IMR-90 (cell line): ENCODE results near the gene TTC39B. TPM values are rescaled to one million over a fixed set of nuclear protein-coding genes. Genes with fewer than 3 reads are reported as not detected.

Experiments used
- ATAC-seq: fragments of 200-7000 bp; cut with Tn5 transposase; 2 replicates; pipeline ENCODE4 v1.9.1; 2020; ENCODE audit warnings: low read depth, mild to moderate bottlenecking, moderate library complexity
- BruUV-seq: library from RNA; stranded (reverse); fragments of 400-500 nt; replicated peaks from 2 replicates; lab custom pipeline; 2021; lab: Mats Ljungman, UMichigan
- CTCF ChIA-PET: fragments of 300-600 bp; formaldehyde crosslinking; extraction: SDS; loops from one replicate; lab custom pipeline; 2021; ENCODE audit warnings: antibody characterized with exemption; lab: Yijun Ruan, JAX
- POLR2A ChIA-PET: fragments of 300-600 bp; sonication (Branson Sonifier 250); formaldehyde crosslinking; loops from one replicate; lab custom pipeline; 2022; ENCODE audit warnings: antibody characterized with exemption; ENCODE audit not compliant: unreplicated experiment; lab: Charles Lee
- DNase-seq: peaks from one replicate; pipeline ENCODE4 v3.0.0; 2013
- H2AFZ ChIP-seq: replicated peaks from 2 replicates; pipeline ENCODE3; 2013; ENCODE audit warnings: low read length, mild to moderate bottlenecking; ENCODE audit not compliant: poor library complexity
- H2AK5ac ChIP-seq: 2 replicates; pipeline ENCODE4 v1.6.1; 2013; ENCODE audit warnings: low read depth, low read length, inconsistent platforms
- H2AK9ac ChIP-seq: replicated peaks from 2 replicates; pipeline ENCODE3; 2013; ENCODE audit warnings: mild to moderate bottlenecking, low read depth, low read length, moderate library complexity; ENCODE audit not compliant: poor library complexity
- H2BK120ac ChIP-seq: 2 replicates; pipeline ENCODE4 v1.6.1; 2013; ENCODE audit warnings: low read depth, low read length, inconsistent platforms
- H2BK15ac ChIP-seq: 3 replicates; pipeline ENCODE4 v1.6.1; 2013; ENCODE audit warnings: low read depth, low read length, inconsistent platforms
- H2BK20ac ChIP-seq: 2 replicates; pipeline ENCODE4 v1.6.1; 2013; ENCODE audit warnings: low read depth, mild to moderate bottlenecking, inconsistent platforms, low read length, moderate library complexity
- H2BK5ac ChIP-seq: 2 replicates; pipeline ENCODE4 v1.6.1; 2013; ENCODE audit warnings: mild to moderate bottlenecking, low read depth, low read length, inconsistent platforms; ENCODE audit not compliant: poor library complexity, severe bottlenecking
- H3K14ac ChIP-seq: replicated peaks from 2 replicates; pipeline ENCODE4 v1.6.1; 2013; ENCODE audit warnings: low read depth, low read length, inconsistent platforms
- H3K18ac ChIP-seq: 2 replicates; pipeline ENCODE4 v1.6.1; 2013; ENCODE audit warnings: low read depth, low read length, control low read depth
- H3K23ac ChIP-seq: 2 replicates; pipeline ENCODE4 v1.6.1; 2013; ENCODE audit warnings: low read depth, low read length, inconsistent platforms
- H3K27ac ChIP-seq: 2 replicates; pipeline ENCODE4 v1.5.1; 2013; ENCODE audit warnings: mild to moderate bottlenecking, control low read depth, low read length; ENCODE audit not compliant: insufficient read depth
- H3K27me3 ChIP-seq: 2 replicates; pipeline ENCODE4 v1.6.1; 2013; ENCODE audit warnings: low read length; ENCODE audit not compliant: control insufficient read depth, insufficient read depth
- H3K36me3 ChIP-seq: 2 replicates; pipeline ENCODE4 v1.6.1; 2013; ENCODE audit warnings: low read length, mixed read lengths; ENCODE audit not compliant: control insufficient read depth, insufficient read depth
- H3K4ac ChIP-seq: 2 replicates; pipeline ENCODE4 v1.6.1; 2013; ENCODE audit warnings: low read depth, low read length, inconsistent platforms
- H3K4me1 ChIP-seq: 2 replicates; pipeline ENCODE4 v1.6.1; 2013; ENCODE audit warnings: low read length, mixed read lengths; ENCODE audit not compliant: control insufficient read depth, insufficient read depth
- H3K4me2 ChIP-seq: 2 replicates; pipeline ENCODE4 v1.6.1; 2013; ENCODE audit warnings: low read depth, mild to moderate bottlenecking, control low read depth, low read length, moderate library complexity
- H3K4me3 ChIP-seq: 2 replicates; pipeline ENCODE4 v1.5.1; 2013; ENCODE audit warnings: low read depth, mild to moderate bottlenecking, control low read depth, low read length, moderate library complexity; ENCODE audit not compliant: insufficient read depth
- H3K56ac ChIP-seq: 2 replicates; pipeline ENCODE4 v1.6.1; 2013; ENCODE audit warnings: low read length, inconsistent platforms; ENCODE audit not compliant: insufficient read depth; ENCODE audit errors: extremely low read depth
- H3K79me1 ChIP-seq, 2 experiments: 2 replicates each; pipeline ENCODE4 v1.6.1; 2013; ENCODE audit warnings: low read length in 2 of 2, inconsistent platforms in 1 of 2, low read depth in 1 of 2
- H3K9ac ChIP-seq: 2 replicates; pipeline ENCODE4 v1.6.1; 2013; ENCODE audit warnings: low read depth, low read length, control low read depth
- H3K9me1 ChIP-seq: 2 replicates; pipeline ENCODE4 v1.6.1; 2013; ENCODE audit warnings: low read length, inconsistent platforms; ENCODE audit not compliant: insufficient read depth
- H3K9me3 ChIP-seq: 2 replicates; pipeline ENCODE4 v1.6.1; 2013; ENCODE audit warnings: low read length; ENCODE audit not compliant: control insufficient read depth, insufficient read depth
- H4K20me1 ChIP-seq: 2 replicates; pipeline ENCODE4 v1.6.1; 2013; ENCODE audit warnings: low read length, inconsistent platforms; ENCODE audit not compliant: insufficient read depth
- H4K5ac ChIP-seq: 2 replicates; pipeline ENCODE4 v1.6.1; 2013; ENCODE audit warnings: mild to moderate bottlenecking, low read depth, low read length, control low read depth
- H4K8ac ChIP-seq, 2 experiments: 2 replicates each; pipeline ENCODE4 v1.6.1; 2013; ENCODE audit warnings: low read depth in 2 of 2, low read length in 2 of 2, control low read depth in 1 of 2, inconsistent platforms in 1 of 2
- H4K91ac ChIP-seq: 2 replicates; pipeline ENCODE4 v1.6.1; 2013; ENCODE audit warnings: low read depth, low read length, inconsistent platforms; ENCODE audit not compliant: insufficient read depth
- BHLHE40 ChIP-seq: fragments of 150-350 bp; IDR thresholded peaks from 2 replicates; pipeline ENCODE4 v1.6.1; 2016; ENCODE audit warnings: mild to moderate bottlenecking, low read depth, low read length
- WGBS, 2 experiments: methylation state at CpG; one replicate each; pipeline versions ENCODE4 v1.1.5 to v1.1.7; 2013; ENCODE audit warnings: missing lambda C conversion rate in 2 of 2; ENCODE audit not compliant: insufficient read length in 1 of 2; ENCODE audit errors: extremely low coverage in 2 of 2; 5-methylcytosine and 5-hydroxymethylcytosine counted together
- dilution Hi-C: fragments of 300-500 bp; cut with HindIII; formaldehyde crosslinking; loops from one replicate; pipeline ENCODE4 v1.14.3; 2018; ENCODE audit warnings: low sequenced_read_pairs; ENCODE audit not compliant: unreplicated experiment
- in situ Hi-C: fragments of 300-500 bp; cut with MboI; formaldehyde crosslinking; loops from 3 replicates; pipeline ENCODE4 v1.14.3; 2019; ENCODE audit warnings: low sequenced_read_pairs, inconsistent platforms, mixed read lengths
- intact Hi-C: fragments of 100-400 bp; cut with micrococcal nuclease; formaldehyde crosslinking; loops from 2 replicates; pipeline ENCODE4 v1.10.0; 2022
- polyA plus RNA-seq, 3 experiments: library from polyadenylated mRNA; depleted of rRNA; stranded (reverse); fragments of >200 nt; gene quantifications; 2 replicates each; pipeline ENCODE4 v1.2.3, GENCODE V29; 2012; ENCODE audit warnings: low replicate concordance in 1 of 3
- total RNA-seq: library from RNA; depleted of rRNA; stranded (reverse); fragments of >200 nt; gene quantifications from 2 replicates; pipeline ENCODE4 v1.2.3, GENCODE V29; 2012

The TTC39B gene
- total and polyA plus RNA-seq, 2 of the 4 experiments (the other 2 are of a cell fraction), result 2.5 to 12.2 TPM

- H3K27me3 ChIP-seq, result no peaks in the 10 kb centered on the region
- no peak overlapping the region for H2AK5ac ChIP-seq
- H3K9ac ChIP-seq, result no peak overlapping the region
- peaks cover 10% of the 10 kb centered on the region for H3K36me3 ChIP-seq
- no peak overlapping the region for H2AFZ ChIP-seq
- no peak overlapping the region for H4K8ac ChIP-seq
- peaks cover 2% of the 10 kb centered on the region; the same call in 1 of the 2 replicates for H3K4me1 ChIP-seq
- no peaks in the 10 kb centered on the region for H4K20me1 ChIP-seq
- BruUV-seq, result no TSS peak
- no peaks in the 10 kb centered on the region for H3K9me3 ChIP-seq
- POLR2A ChIA-PET, result no interaction called here
- H3K23ac ChIP-seq, result no peak overlapping the region
- H3K4me2 ChIP-seq, result no peak overlapping the region
- no peak overlapping the region for H2BK20ac ChIP-seq
- WGBS, 2 experiments, result no CpG with 5 or more reads among the region's 1 CpG
- H3K9me1 ChIP-seq, result no peaks in the 10 kb centered on the region
- H3K27ac ChIP-seq, result no peak overlapping the region
- H3K18ac ChIP-seq, result no peak overlapping the region
- no peak overlapping the region for H2BK15ac ChIP-seq
- DNase-seq (no peak), ATAC-seq (no peak)
- in situ Hi-C loops, result no loop called here
- H3K4me3 ChIP-seq, result no peak overlapping the region
- intact Hi-C loops, result no loop called here
- no peaks in the 10 kb centered on the region for H3K79me1 ChIP-seq
- no peak overlapping the region for H4K5ac ChIP-seq
- H2AK9ac ChIP-seq, result no peak overlapping the region
- H3K4ac ChIP-seq, result no peak overlapping the region
- dilution Hi-C loops, result no loop called here
- CTCF ChIA-PET, result no interaction called here
- H3K14ac ChIP-seq, result no peak overlapping the region
- no peak overlapping the region for H4K91ac ChIP-seq
- H3K56ac ChIP-seq, result no peak overlapping the region
- H2BK5ac ChIP-seq, result no peak overlapping the region
- no peak overlapping the region for H2BK120ac ChIP-seq
- TF ChIP-seq BHLHE40, result no peak
Observed at GRCh38 chr9:15180124-15180523, 126.9 kb downstream of the TTC39B start.
